CD14-positive monocyte (primary cell): ENCODE measurements around the gene R3HDM2. TPM values are rescaled to one million over a fixed set of nuclear protein-coding genes. Genes with fewer than 3 reads are reported as not detected.

ENCODE experiments used
- DNase-seq, 3 donors: peaks; one replicate each; pipeline ENCODE4 v3.0.0-alpha.2; 2011 to 2022
- H2AFZ ChIP-seq: 2 replicates; pipeline ENCODE4 v1.6.0; 2012; ENCODE audit warnings: mild to moderate bottlenecking, low read depth, low read length, inconsistent platforms; ENCODE audit not compliant: insufficient read depth, poor library complexity, severe bottlenecking
- H3K27ac ChIP-seq, 2 donors: 1 replicate in 1 of 2; 2 replicates in 1 of 2; pipeline ENCODE4 v1.5.1; 2012 to 2013; ENCODE audit warnings: low read length in 2 of 2, control low read depth in 1 of 2, inconsistent platforms in 1 of 2, low read depth in 1 of 2, mild to moderate bottlenecking in 1 of 2
- H3K27me3 ChIP-seq, 2 donors: one replicate each; pipeline versions ENCODE4 v1.6.0 to v1.6.1; 2011 to 2013; ENCODE audit warnings: low read length in 2 of 2; ENCODE audit not compliant: control insufficient read depth in 2 of 2, insufficient read depth in 2 of 2
- H3K36me3 ChIP-seq, 2 donors: replicated peaks in 1 of 2; 1 replicate in 1 of 2; 2 replicates in 1 of 2; pipeline versions ENCODE4 v1.5.1 to v1.6.1; 2012 to 2013; ENCODE audit warnings: low read length in 2 of 2, control low read depth in 1 of 2, inconsistent platforms in 1 of 2, mild to moderate bottlenecking in 1 of 2; ENCODE audit not compliant: insufficient read depth in 2 of 2, control insufficient read depth in 1 of 2
- H3K4me1 ChIP-seq, 2 donors: 1 replicate in 1 of 2; 2 replicates in 1 of 2; pipeline versions ENCODE4 v1.5.1 to v1.6.1; 2012 to 2013; ENCODE audit warnings: low read length in 2 of 2, control low read depth in 1 of 2, inconsistent platforms in 1 of 2, mild to moderate bottlenecking in 1 of 2, moderate library complexity in 1 of 2; ENCODE audit not compliant: insufficient read depth in 2 of 2, control insufficient read depth in 1 of 2
- H3K4me2 ChIP-seq: replicated peaks from 2 replicates; pipeline ENCODE3; 2012; ENCODE audit warnings: low read length, moderate library complexity, mild to moderate bottlenecking; ENCODE audit not compliant: poor library complexity, severe bottlenecking; ENCODE audit errors: extremely low read depth
- H3K4me3 ChIP-seq, 3 experiments: fragments of 200-600 bp in 1 of 3; sonication (generic) in 1 of 3; replicated peaks in 1 of 3; 1 replicate in 2 of 3; 2 replicates in 1 of 3; pipeline ENCODE4 v1.5.1; 2011 to 2013; ENCODE audit warnings: low read length in 3 of 3, mild to moderate bottlenecking in 3 of 3, control low read depth in 2 of 3, low read depth in 2 of 3, inconsistent platforms in 1 of 3, moderate library complexity in 1 of 3
- H3K79me2 ChIP-seq: 2 replicates; pipeline ENCODE4 v1.6.0; 2012; ENCODE audit warnings: mild to moderate bottlenecking, control low read depth, inconsistent platforms, low read length, moderate library complexity; ENCODE audit not compliant: insufficient read depth
- H3K9ac ChIP-seq: 2 replicates; pipeline ENCODE4 v1.6.0; 2017; ENCODE audit warnings: low read length, mild to moderate bottlenecking; ENCODE audit not compliant: insufficient read depth, poor library complexity, severe bottlenecking
- H3K9me3 ChIP-seq, 2 donors: replicated peaks in 1 of 2; 1 replicate in 1 of 2; 2 replicates in 1 of 2; pipeline versions ENCODE4 v1.5.1 to v1.6.1; 2012 to 2013; ENCODE audit warnings: low read length in 2 of 2, control low read depth in 1 of 2; ENCODE audit not compliant: control insufficient read depth in 1 of 2, insufficient read depth in 1 of 2
- H4K20me1 ChIP-seq: 2 replicates; pipeline ENCODE4 v1.6.0; 2012; ENCODE audit warnings: mild to moderate bottlenecking, low read length, control low read depth, moderate library complexity; ENCODE audit not compliant: insufficient read depth
- H3K27ac Mint-ChIP-seq, 7 donors: one replicate each; pipeline ENCODE4 v1.8.0; 2020; ENCODE audit warnings: mild to moderate bottlenecking in 7 of 7, mixed read lengths in 7 of 7, moderate library complexity in 6 of 7, inconsistent platforms in 2 of 7
- H3K27me3 Mint-ChIP-seq, 3 donors: one replicate each; pipeline ENCODE4 v1.8.0; 2021 to 2022; ENCODE audit warnings: low read depth in 3 of 3, mild to moderate bottlenecking in 3 of 3, mixed read lengths in 3 of 3, moderate library complexity in 3 of 3, inconsistent platforms in 1 of 3
- H3K36me3 Mint-ChIP-seq, 2 donors: one replicate each; pipeline ENCODE4 v1.8.0; 2020; ENCODE audit warnings: mixed read lengths in 2 of 2, inconsistent platforms in 1 of 2, mild to moderate bottlenecking in 1 of 2
- H3K4me1 Mint-ChIP-seq: one replicate; pipeline ENCODE4 v1.8.0; 2020; ENCODE audit warnings: mild to moderate bottlenecking, mixed read lengths
- H3K4me3 Mint-ChIP-seq, 2 donors: one replicate each; pipeline ENCODE4 v1.8.0; 2020; ENCODE audit warnings: mild to moderate bottlenecking in 2 of 2, mixed read lengths in 2 of 2, moderate library complexity in 1 of 2
- H3K9me3 Mint-ChIP-seq, 7 donors: one replicate each; pipeline ENCODE4 v1.8.0; 2020 to 2022; ENCODE audit warnings: mixed read lengths in 7 of 7, mild to moderate bottlenecking in 6 of 7, moderate library complexity in 6 of 7, inconsistent platforms in 2 of 7
- WGBS: methylation state at CpG from one replicate; pipeline ENCODE4 v1.1.5; 2013; ENCODE audit warnings: missing lambda C conversion rate; ENCODE audit not compliant: insufficient coverage; 5-methylcytosine and 5-hydroxymethylcytosine counted together
- intact Hi-C, 2 donors: fragments of 100-400 bp; cut with micrococcal nuclease; formaldehyde crosslinking; loops; one replicate each; pipeline versions ENCODE4 v1.15.0 to v1.15.1; 2023
- polyA plus RNA-seq, 3 donors: library from polyadenylated mRNA; depleted of rRNA in 1 of 3; unstranded in 2 of 3; stranded (reverse) in 1 of 3; fragments of 300-500 nt in 2 of 3; fragments of >200 nt in 1 of 3; fragmentation: Illumina TruSeq in 2 of 3; gene quantifications; 1 replicate in 2 of 3; 2 replicates in 1 of 3; pipeline ENCODE4 v1.2.3, GENCODE V29; 2012 to 2021
- TF ChIP-seq, protein P1 (sequence below): fragments of 200-600 bp; IDR thresholded peaks from one replicate; pipeline ENCODE4 v1.8.0; 2022; ENCODE audit warnings: antibody characterized with exemption, mild to moderate bottlenecking

Gene R3HDM2
- polyA plus RNA-seq, 3 donors, result 4.2 to 69.4 (median 7.3) TPM

DNA sequence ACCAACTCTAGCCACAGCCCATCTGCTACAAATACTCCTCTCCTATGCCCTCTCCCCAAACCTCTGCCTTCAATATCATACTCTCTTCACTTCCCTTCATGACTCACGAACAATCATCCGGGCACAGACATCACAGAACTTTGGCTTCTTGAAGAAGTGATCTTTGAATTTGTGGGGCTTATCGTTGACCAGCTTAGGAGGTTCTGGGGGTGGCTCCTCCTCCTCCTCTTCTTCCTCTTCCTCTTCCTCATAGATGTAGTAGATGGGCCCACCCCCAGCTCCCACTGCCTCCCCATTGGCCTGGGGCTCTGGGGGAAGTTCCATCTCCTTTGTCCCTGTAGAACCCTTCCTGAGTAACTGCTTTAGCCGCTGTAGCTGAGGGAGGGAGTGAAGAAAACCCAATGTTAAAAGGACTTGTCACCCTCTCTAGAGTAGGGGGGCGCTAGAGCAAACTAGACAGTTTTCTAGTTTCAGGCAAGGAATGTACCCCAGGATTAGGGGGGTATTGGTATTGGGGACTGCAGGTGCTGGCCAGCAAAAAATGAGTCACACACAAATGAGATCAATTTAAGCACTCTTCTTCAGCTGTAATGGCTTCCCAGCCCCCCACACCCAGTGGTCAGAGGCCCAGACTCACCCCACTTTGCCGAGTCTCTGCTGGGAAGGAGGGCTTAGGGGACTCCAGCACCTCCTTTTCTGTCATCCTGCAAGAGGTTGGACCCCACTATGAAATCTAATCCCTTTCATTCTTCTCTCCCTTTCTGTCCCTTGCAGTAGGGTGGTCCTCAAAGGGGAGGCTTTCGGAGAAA is 181.7 kb downstream of the R3HDM2 start:
- Histone ChIP-seq H3K4me2 (peak overlapping the region; percentile 71), H3K27me3 (no peaks in the 10 kb centered on the region), H3K27ac (peak overlapping the region; percentile 63 to 79), H4K20me1 (peaks cover 4% of the 10 kb centered on the region), H3K79me2 (no peaks in the 10 kb centered on the region), H3K4me3 (peak overlapping the region; percentile 46 to 73 (median 63)), H3K36me3 (peaks cover 8 to 15% of the 10 kb centered on the region in 2 donors), H3K4me1 (peaks cover 29% of the 10 kb centered on the region in 2 donors), H3K9ac (peak overlapping the region; percentile 47), H2AFZ (peak overlapping the region; percentile 74), H3K9me3 (no peaks in the 10 kb centered on the region)
- Mint-ChIP-seq H3K4me3 (peak overlapping the region; percentile 81 to 96), H3K4me1 (peaks cover 34% of the 10 kb centered on the region), H3K27ac (peak overlapping the region; percentile 75 to 95 (median 90)), H3K36me3 (peaks cover 29 to 34% of the 10 kb centered on the region in 2 donors), H3K9me3 (no peaks in the 10 kb centered on the region), H3K27me3 (peaks cover 2 to 6% (median 4%) of the 10 kb centered on the region in 3 donors)
- intact Hi-C loops, result loop anchor here in 1 of 2 donors (5.0 kb wide), 1 partner anchor 37 kb away; no protein-coding TSS in a partner anchor
- peak; percentile 62 to 89 (median 76) for DNase-seq
- 40% methylated on average over 1 of the region's 7 CpGs for WGBS
- TF ChIP-seq, protein P1, sequence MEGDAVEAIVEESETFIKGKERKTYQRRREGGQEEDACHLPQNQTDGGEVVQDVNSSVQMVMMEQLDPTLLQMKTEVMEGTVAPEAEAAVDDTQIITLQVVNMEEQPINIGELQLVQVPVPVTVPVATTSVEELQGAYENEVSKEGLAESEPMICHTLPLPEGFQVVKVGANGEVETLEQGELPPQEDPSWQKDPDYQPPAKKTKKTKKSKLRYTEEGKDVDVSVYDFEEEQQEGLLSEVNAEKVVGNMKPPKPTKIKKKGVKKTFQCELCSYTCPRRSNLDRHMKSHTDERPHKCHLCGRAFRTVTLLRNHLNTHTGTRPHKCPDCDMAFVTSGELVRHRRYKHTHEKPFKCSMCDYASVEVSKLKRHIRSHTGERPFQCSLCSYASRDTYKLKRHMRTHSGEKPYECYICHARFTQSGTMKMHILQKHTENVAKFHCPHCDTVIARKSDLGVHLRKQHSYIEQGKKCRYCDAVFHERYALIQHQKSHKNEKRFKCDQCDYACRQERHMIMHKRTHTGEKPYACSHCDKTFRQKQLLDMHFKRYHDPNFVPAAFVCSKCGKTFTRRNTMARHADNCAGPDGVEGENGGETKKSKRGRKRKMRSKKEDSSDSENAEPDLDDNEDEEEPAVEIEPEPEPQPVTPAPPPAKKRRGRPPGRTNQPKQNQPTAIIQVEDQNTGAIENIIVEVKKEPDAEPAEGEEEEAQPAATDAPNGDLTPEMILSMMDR, result no peak

DNA sequence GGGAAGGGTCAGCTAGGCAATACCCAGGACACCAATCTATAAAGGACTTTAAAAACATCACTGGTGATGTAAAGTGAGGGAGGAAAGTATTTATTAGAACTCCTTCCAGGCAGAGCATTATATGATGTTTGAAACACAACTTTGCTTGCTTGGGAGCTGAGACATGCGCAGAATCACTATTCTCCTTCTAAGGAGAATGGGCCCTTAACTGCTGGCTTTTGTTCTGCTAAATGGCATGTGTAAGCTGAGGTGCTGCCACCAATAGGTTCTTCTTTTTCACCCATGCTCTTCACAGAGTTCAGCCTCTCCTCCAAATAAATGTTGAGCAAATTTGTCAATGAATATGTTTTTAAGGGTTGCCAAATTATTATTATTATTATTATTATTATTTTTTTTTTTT is 183.8 kb downstream of the R3HDM2 start:
- no peak overlapping the region for H3K4me2 ChIP-seq
- WGBS, result no CpG with 5 or more reads among the region's 1 CpG
- H3K4me3 Mint-ChIP-seq, result no peak overlapping the region
- intact Hi-C loops, result loop anchor here in 1 of 2 donors (5.0 kb wide), 1 partner anchor 35 kb away; no protein-coding TSS in a partner anchor
- peaks cover 0 to 5% of the 10 kb centered on the region in 2 donors for H3K9me3 ChIP-seq
- H3K27ac Mint-ChIP-seq, result peak overlapping the region in 1 of 7 donors; percentile 38
- peaks cover 22 to 24% (median 23%) of the 10 kb centered on the region in 3 donors for H3K27me3 Mint-ChIP-seq
- peaks cover 52% of the 10 kb centered on the region for H3K4me1 Mint-ChIP-seq
- H3K9me3 Mint-ChIP-seq, result peaks cover 0 to 12% (median 2%) of the 10 kb centered on the region in 7 donors
- no peak overlapping the region for H2AFZ ChIP-seq
- no peak for DNase-seq
- peaks cover 24% of the 10 kb centered on the region for H4K20me1 ChIP-seq
- no peak overlapping the region for H3K4me3 ChIP-seq
- H3K79me2 ChIP-seq, result no peaks in the 10 kb centered on the region
- H3K27ac ChIP-seq, result no peak overlapping the region
- peaks cover 50% of the 10 kb centered on the region in 2 donors for H3K4me1 ChIP-seq
- peaks cover 4 to 13% of the 10 kb centered on the region in 2 donors for H3K36me3 ChIP-seq
- TF ChIP-seq, protein P1, result no peak
- H3K36me3 Mint-ChIP-seq, result peaks cover 24 to 25% of the 10 kb centered on the region in 2 donors
- H3K9ac ChIP-seq, result no peak overlapping the region
- H3K27me3 ChIP-seq, result peaks cover 11 to 13% of the 10 kb centered on the region in 2 donors
